ENCODE data around the gene RHBDL3.

The RHBDL3 gene

GRCh38 chr17:32267690-32268205 lies 2.1 kb downstream of the RHBDL3 start:
- DNase-seq = no peak

DNA sequence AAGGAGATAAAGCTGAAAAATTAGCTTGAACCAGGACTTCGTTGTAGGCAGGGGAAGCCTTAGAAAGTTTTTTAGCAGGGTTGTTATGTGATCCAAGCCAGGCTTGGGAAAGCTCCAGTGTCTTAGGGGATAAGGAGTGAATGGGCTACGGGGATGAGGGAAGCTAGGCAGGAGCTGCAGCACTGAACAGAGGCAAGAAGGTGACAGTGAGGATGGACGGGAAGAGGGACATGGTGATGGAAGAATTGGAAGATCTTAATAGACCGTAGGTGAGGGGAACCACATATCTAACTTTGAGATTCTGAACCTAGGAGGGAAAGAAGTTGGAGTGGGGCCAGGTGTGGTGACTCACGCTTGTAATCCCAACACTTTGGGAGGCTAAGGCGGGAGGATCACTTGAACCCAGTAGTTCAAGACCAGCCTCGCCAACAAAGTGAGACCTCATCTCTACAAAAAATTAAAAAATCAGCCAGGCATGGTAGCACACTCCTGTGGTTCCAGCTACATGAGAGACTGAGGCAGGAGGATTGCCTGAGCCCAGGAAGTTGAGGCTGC lies 3.2 kb downstream of the RHBDL3 start:
- DNase-seq = no peak

DNA sequence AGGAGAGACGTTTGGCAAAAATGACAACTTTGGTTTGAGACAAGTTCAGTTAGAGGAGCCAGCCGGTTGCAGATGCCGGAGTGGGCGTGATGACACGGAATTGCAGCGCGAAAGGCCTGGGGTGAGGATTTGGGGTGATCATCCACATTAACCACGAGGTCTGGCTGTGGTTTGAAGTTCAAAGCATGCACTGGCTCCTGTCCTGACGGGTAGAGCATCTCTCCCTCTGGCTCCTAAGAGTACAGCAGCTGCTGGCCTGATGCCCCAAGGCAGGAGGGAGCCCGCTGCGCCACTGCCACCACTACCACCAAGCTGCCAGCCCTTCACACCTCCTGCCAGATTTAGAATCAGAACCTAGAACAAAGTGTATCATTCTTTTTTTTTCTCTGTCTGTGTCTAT lies 3.7 kb downstream of the RHBDL3 start:
- DNase-seq = no peak

GRCh38 chr17:32271844-32272243 lies 6.2 kb downstream of the RHBDL3 start:
- DNase-seq = no peak

GRCh38 chr17:32274101-32274500 lies 8.5 kb downstream of the RHBDL3 start:
- DNase-seq = no peak

- no peak for DNase-seq
Measured at GRCh38 chr17:32274643-32275042, 9.0 kb downstream of the RHBDL3 start.

DNA sequence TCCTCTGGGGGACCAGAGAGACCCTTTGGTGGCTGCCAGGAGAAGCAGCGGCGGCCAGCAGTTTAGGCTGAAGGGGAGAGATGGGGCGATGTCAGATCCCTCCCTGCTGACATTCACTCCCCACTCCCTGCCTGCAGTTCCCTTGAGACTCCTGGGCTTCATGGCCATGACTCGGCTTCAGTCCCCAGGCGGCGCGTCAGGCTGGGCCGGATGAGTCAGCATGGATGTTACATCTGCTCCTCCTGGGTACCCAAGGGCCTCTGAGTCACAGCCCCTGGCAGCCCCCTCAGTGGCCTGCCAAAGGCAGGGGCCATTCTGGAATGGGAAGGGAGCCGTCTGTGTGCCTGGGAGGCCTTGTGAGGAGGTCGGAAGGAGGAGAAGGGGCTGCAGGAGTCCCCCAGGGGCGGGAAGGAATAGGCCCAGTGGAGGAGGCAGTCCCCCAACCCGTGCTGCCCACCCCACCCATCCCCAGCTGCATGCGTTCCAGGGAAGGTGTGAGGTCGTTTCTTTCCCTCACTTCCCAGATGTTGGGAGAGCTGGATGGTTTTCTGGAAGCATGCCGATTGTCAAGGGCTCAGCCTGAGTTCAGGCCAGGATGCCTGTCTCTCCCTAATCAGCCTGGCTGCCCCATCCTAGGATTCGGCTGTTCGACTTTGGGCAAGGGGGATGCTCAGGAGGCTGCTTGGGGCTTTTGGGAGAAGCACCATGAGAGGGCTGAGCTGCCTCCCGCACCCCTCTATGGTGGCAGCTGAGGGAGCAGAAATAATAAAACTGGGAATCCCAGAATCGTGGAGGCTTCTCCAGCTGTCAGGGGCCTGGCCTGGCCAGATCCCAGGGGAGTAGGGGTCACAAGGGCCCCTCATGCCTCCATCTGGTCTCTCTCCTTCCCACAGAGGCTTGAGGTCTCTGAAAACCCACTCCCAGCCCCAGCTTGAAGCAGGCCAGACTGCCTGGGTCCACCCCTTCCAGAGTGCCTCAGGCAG lies 9.7 kb downstream of the RHBDL3 start:
- DNase-seq = no peak

GRCh38 chr17:32276171-32276601 lies 10.6 kb downstream of the RHBDL3 start:
- no peak for DNase-seq

DNA sequence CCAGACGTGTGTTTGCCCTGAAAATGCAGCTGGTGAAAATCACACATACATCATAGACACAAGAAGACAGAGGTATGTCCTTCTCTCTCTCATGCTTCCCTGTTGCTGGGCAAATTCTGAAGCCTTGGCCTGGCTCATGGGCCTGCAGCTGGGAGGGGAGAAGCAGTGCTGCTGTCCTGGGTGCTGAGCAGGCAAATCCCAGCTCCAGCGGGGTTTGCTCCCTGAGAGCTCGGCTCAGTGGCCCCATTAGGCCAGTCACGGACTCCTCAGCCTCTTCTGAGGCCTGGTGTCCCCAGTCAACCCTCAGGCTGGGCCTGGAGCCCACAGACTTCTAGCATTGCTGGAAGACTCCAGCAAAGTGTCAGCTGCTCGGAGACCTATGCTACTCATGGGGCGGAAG lies 11.7 kb downstream of the RHBDL3 start:
- DNase-seq = peak; percentile 62

DNA sequence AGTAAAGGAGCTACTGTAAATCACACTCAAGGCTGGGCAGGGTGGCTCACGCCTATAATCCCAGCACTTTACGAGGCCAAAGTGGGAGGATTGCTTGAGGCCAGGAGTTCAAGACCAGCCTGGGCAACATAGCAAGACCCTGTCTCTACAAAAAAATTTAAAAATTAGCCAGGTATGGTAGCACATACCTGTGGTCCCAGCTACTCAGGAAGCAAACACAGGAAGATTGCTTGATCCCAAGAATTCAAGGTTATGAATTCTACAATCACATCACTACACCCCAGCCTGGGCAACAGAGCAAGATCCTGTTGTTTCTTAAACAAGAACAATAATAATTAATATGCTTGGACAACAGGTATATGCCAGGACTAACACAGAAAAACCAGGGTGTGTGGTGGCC lies 13.2 kb downstream of the RHBDL3 start:
- DNase-seq = no peak

- DNase-seq = no peak
Measured at GRCh38 chr17:32279891-32280716, 14.5 kb downstream of the RHBDL3 start.

DNA sequence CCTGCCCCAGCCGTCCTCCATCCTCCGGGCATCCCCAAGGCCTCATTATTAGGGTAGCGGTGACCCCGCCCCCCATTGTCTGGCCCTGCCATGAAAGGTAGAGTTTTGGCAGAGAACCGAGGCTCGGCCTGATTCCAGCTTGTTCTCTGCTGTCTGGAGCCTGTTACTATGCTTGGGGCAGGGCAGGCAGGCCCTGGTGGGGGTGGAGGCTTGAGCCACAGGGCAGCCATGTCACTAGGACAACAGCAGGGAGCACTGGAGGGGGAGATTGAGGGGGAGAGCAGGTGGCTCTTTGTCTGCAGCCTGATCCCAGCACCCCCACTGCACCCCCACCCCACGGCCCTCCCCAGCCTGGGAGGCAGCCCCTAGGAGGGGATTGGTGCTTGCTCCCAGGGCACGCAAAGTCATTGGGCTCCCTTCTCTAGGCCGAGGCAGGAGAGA lies 15.4 kb downstream of the RHBDL3 start:
- DNase-seq = no peak

GRCh38 chr17:32283745-32284201 lies 18.1 kb downstream of the RHBDL3 start:
- no peak for DNase-seq

- no peak for DNase-seq
Measured at GRCh38 chr17:32285306-32285705, 19.7 kb downstream of the RHBDL3 start.

- DNase-seq = no peak
Measured at GRCh38 chr17:32285746-32286517, 20.3 kb downstream of the RHBDL3 start.

DNA sequence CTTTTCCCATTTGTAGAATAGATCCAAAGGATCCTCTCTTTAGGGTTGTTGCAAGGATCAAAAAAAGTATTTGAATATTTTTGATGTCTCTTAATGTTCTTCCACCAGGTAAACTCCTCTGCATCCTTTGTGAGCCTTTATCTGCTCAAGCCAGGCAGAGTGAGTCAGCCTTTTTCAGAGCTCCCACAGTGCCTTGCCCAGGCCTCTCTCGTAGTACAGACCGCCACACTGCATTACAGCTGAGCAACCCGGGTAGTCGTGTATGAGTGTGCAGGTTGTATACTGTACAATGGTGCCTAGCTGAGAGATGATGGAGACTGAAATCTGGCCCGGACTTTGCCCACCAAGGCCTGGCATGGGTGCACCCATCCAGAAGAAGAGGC lies 20.9 kb downstream of the RHBDL3 start:
- no peak for DNase-seq

- no peak for DNase-seq
Measured at GRCh38 chr17:32287804-32288511, 22.3 kb downstream of the RHBDL3 start.

DNA sequence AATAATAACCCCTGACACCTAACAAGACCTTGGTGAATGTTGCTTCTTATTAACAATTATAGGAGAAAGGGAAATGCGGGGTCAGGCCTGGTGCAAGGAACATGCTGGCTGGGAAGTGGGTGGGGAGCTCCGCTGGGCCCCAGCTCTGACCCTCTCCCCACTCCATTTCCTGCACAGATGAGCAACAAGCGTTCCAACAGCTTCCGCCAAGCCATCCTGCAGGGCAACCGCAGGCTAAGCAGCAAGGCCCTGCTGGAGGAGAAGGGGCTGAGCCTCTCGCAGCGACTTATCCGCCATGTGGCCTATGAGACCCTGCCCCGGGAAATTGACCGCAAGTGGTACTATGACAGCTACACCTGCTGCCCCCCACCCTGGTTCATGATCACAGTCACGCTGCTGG lies 23.0 kb downstream of the RHBDL3 start:
- DNase-seq = no peak

- no peak for DNase-seq
Measured at GRCh38 chr17:32289471-32290070, 23.9 kb downstream of the RHBDL3 start.

DNA sequence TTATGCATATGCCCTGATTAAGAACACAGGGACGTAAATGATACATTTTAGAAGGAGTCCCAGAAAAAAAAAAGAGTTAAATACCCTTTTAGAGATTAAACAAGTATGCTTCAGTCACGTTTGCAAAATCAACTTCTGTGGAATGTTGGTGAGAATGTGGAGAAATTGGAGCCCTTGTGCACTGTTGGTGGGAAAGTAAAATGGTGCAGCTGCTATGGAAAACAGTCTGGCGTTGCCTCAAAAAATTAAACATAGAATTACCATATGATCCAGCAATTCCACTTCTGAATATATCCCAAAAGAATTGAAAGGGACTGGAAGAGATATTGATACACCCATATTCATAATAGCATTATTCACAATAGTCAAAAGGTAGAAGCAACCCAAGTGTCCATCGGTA lies 26.5 kb downstream of the RHBDL3 start:
- DNase-seq = no peak

DNA sequence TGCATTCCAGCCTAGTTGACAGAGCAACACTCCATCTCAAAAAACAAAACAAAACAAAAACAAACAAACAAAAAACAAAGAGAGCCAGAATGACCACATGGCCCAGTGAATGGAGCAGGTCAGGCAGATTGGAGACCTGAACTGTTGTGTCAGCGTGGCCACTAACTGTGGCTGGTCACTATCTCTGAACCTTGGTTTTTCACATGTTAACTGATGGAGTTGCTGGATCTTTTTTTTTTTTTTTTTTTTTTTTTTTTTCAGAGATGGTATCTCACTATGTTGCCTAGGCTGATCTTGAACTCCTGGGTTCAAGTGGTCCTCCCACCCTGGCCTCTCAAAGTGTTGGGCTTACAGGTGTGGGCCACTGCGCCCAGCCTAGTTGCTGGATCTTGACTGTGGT lies 31.8 kb downstream of the RHBDL3 start:
- no peak for DNase-seq

Data from right forelimb (tissue), 1 donor.